Large intestine (tissue), 3 donors: Measurements from ENCODE around the gene FUT8. TPM values are rescaled to one million over a fixed set of nuclear protein-coding genes. Genes with fewer than 3 reads are reported as not detected.
"Not testable (repeated sequence)": the region's sequence is repeated elsewhere in the genome, so short reads cannot be mapped to it uniquely, and the experiment has no call there.

Source experiments
- DNase-seq, 2 donors: peaks; one replicate each; pipeline versions ENCODE4 v3.0.0 to v3.0.0-alpha.2; 2013
- H3K27ac ChIP-seq: one replicate; pipeline ENCODE4 v1.5.1; 2013; ENCODE audit warnings: low read length
- H3K27me3 ChIP-seq: 2 replicates; pipeline ENCODE4 v1.6.1; 2013; ENCODE audit warnings: low read length; ENCODE audit not compliant: control insufficient read depth, insufficient read depth
- H3K36me3 ChIP-seq: 2 replicates; pipeline ENCODE4 v1.6.1; 2013; ENCODE audit warnings: low read length; ENCODE audit not compliant: control insufficient read depth, insufficient read depth
- H3K4me1 ChIP-seq: one replicate; pipeline ENCODE4 v1.6.1; 2013; ENCODE audit warnings: low read length; ENCODE audit not compliant: control insufficient read depth, insufficient read depth
- H3K4me3 ChIP-seq: one replicate; pipeline ENCODE4 v1.5.1; 2013; ENCODE audit warnings: low read length
- H3K9me3 ChIP-seq: one replicate; pipeline ENCODE4 v1.6.1; 2013; ENCODE audit warnings: mild to moderate bottlenecking, low read depth, low read length, moderate library complexity; ENCODE audit not compliant: control insufficient read depth
- WGBS: methylation state at CpG from one replicate; pipeline ENCODE4 v1.1.5; 2013; ENCODE audit warnings: low lambda C conversion rate; ENCODE audit not compliant: insufficient coverage; 5-methylcytosine and 5-hydroxymethylcytosine counted together
- polyA plus RNA-seq: library from polyadenylated mRNA; unstranded; fragments of 120-200 nt; gene quantifications from one replicate; pipeline ENCODE4 v1.2.1, GENCODE V29; 2013

Gene FUT8
- polyA plus RNA-seq, 1 donor, result 53.7 TPM

DNA sequence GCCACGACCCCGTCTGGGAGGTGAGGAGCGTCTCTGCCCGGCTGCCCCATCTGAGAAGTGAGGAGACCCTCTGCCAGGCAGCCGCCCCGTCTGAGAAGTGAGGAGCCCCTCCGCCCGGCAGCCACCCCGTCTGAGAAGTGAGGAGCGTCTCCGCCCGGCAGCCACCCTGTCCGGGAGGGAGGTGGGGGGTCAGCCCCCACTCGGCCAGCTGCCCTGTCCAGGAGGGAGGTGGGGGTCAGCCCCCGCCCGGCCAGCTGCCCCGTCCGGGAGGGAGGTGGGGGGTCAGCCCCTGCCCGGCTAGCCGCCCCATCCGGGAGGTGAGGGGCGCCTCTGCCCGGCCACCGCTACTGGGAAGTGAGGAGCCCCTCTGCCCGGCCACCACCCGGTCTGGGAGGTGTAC, 221.1 kb downstream of the FUT8 start:
- DNase-seq, H3K27ac ChIP-seq, H3K4me3 ChIP-seq, H3K4me1 ChIP-seq, H3K27me3 ChIP-seq: not testable (repeated sequence)
- no CpG with 5 or more reads among the region's 26 CpGs for WGBS
- Histone ChIP-seq H3K36me3 (peaks cover 11% of the 10 kb centered on the region), H3K9me3 (peaks cover 11% of the 10 kb centered on the region)

DNA sequence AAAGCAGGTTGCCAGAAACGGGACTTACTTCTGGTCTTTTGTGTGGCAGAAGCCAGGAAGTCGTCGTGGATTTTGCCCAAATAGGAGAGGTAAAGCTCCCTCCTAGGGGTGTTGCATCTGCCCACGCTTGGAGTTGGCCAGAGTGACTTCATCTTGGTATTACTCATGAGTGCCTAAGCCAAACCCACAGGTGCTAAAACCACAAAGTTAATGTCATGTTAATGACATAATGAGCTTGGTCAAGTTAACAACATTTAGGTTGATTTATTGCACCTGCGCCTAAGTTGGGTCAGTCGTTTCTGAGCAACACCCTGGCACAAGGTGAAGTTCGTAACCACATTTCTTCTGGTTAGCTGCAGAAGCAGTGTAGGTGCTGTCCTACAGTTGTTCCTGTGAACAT, 225.2 kb downstream of the FUT8 start:
- peaks cover 11% of the 10 kb centered on the region for H3K9me3 ChIP-seq
- H3K4me3 ChIP-seq, result no peak overlapping the region
- no peak overlapping the region for H3K27ac ChIP-seq
- no peaks in the 10 kb centered on the region for H3K4me1 ChIP-seq
- no peaks in the 10 kb centered on the region for H3K27me3 ChIP-seq
- no peak for DNase-seq
- WGBS, result no CpG with 5 or more reads among the region's 7 CpGs
- peaks cover 3% of the 10 kb centered on the region for H3K36me3 ChIP-seq

DNA sequence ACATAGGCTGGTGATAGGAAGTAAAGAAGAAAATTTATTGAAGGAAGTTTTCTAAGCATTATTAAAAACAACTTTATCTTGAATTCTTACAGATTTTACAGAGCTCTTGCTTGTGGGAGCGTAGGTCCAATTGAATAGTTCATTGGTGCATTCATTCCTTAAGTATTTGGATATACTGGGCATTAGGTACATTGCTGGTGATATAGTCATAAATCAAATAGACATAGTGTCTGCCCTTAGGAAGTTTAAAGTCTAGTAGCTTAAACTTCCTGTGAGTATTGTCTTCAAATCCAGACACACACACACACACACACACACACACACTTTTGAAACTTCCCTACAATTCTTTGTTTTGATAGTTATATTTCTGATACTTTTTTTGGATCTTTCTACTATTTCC, 226.7 kb downstream of the FUT8 start:
- H3K4me1 ChIP-seq, result no peaks in the 10 kb centered on the region
- no peak overlapping the region for H3K4me3 ChIP-seq
- H3K9me3 ChIP-seq, result peaks cover 4% of the 10 kb centered on the region
- H3K27ac ChIP-seq, result no peak overlapping the region
- no peak for DNase-seq
- H3K36me3 ChIP-seq, result peaks cover 3% of the 10 kb centered on the region
- 100% methylated on average over 1 of the region's 1 CpG for WGBS
- no peaks in the 10 kb centered on the region for H3K27me3 ChIP-seq

DNA sequence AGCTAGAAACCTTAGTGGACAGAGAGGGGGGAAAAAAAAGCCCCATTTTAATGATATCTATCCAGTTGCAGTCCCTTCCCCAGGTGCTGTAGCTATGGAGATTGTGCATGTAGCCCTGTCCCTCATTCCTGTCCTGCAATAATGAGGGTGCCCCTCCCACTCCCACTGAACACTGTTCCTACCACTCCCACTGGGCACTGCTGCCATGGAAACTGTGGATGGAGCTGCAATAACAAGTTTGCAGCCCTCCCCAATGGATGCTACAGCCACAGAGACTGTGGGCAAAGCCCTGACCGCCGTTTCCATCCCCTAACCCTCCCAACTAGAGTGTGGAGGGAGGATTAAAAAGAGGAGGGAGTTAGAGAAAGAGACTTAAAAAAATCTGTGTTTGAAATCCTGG, 238.3 kb downstream of the FUT8 start:
- Histone ChIP-seq H3K4me3 (no peak overlapping the region), H3K27me3 (no peaks in the 10 kb centered on the region), H3K27ac (no peak overlapping the region), H3K9me3 (peaks cover 9% of the 10 kb centered on the region), H3K36me3 (peaks cover 3% of the 10 kb centered on the region), H3K4me1 (no peaks in the 10 kb centered on the region)
- DNase-seq, result no peak
- no CpG with 5 or more reads among the region's 2 CpGs for WGBS

DNA sequence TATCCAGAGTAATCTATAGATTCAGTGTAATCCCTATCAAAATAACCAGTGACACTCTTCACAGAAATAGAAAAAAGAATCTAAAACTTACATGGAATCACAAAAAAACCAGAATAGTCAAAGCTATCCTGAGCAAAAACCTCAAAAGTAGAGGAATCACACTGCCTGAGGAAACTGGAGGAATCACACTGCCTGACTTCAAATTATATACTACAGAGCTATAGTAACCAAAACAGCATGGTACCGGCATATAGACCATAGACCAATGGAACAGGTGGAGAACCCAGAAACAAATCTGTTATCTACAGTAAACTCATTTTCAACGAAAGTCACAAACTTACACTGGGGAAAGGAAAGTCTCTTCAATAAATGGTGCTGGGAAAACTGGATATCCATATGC, 244.0 kb downstream of the FUT8 start:
- no CpG with 5 or more reads among the region's 2 CpGs for WGBS
- Histone ChIP-seq H3K9me3 (peaks cover 9% of the 10 kb centered on the region), H3K27me3 (no peaks in the 10 kb centered on the region), H3K36me3 (no peaks in the 10 kb centered on the region), H3K27ac (no peak overlapping the region), H3K4me3 (no peak overlapping the region), H3K4me1 (no peaks in the 10 kb centered on the region)
- no peak for DNase-seq

DNA sequence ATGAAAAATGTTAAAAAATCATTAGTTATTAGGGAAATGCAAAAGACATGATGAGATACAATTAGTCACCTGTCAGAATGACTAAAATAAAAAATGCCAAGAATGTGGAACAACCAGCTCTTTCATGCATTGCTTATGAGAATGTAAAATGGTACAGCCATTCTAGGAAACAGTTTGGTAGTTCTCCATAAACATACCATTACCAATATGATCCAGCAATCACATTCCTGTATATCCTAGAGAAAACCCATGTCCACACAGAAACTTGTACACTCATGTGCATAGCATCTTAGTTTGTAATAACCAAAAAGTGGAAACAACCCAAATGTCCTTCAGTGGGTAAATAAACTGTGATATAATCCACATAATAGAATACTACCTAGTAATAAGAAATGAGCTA, 245.7 kb downstream of the FUT8 start:
- Histone ChIP-seq H3K9me3 (peaks cover 9% of the 10 kb centered on the region), H3K4me1 (no peaks in the 10 kb centered on the region), H3K27ac (no peak overlapping the region), H3K27me3 (no peaks in the 10 kb centered on the region), H3K36me3 (no peaks in the 10 kb centered on the region), H3K4me3 (no peak overlapping the region)
- DNase-seq, result no peak

DNA sequence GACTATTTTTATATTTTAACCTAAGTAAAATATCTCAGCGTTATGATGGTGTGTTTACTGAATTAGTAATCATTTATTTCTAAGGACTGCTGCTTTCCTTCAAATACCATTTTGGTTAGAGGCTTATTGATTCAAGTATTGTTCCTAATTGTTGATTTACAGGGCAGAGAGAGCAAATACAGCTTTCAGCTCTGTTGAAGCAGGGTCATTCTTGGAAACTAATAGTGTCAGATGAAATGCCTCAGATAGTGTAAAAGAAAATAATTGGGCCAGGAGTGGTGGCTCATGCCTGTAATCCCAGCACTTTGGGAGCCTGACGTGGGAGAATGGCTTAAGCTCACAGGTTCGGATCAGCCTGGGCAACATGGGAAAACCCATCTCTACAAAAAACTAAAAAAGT, 249.3 kb downstream of the FUT8 start:
- Histone ChIP-seq H3K4me1 (no peaks in the 10 kb centered on the region), H3K36me3 (no peaks in the 10 kb centered on the region), H3K4me3 (no peak overlapping the region), H3K9me3 (no peaks in the 10 kb centered on the region), H3K27ac (no peak overlapping the region), H3K27me3 (no peaks in the 10 kb centered on the region)
- WGBS, result 60% methylated on average over 1 of the region's 3 CpGs
- DNase-seq, result no peak

DNA sequence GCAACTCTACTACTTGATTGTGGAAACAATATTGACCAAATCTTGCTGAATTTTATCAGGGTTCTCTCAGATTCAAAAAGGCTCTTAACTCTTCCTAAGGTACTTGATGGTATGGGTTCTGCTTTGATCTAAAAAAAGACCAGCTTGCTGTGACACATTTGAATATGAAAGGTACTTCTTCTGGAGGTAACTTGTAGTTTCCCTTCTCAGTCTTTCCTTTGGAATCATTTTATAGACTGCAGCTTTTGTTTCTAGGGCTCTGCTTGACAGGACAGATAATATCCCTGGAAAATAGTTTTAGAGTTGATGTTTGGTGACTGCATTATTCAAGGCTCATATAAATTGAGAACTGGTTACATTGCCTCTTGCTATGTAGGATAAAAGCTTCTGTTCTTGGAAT, 251.9 kb downstream of the FUT8 start:
- Histone ChIP-seq H3K27ac (no peak overlapping the region), H3K9me3 (no peaks in the 10 kb centered on the region), H3K27me3 (no peaks in the 10 kb centered on the region), H3K4me3 (no peak overlapping the region), H3K4me1 (no peaks in the 10 kb centered on the region), H3K36me3 (peaks cover 3% of the 10 kb centered on the region)
- no peak for DNase-seq

DNA sequence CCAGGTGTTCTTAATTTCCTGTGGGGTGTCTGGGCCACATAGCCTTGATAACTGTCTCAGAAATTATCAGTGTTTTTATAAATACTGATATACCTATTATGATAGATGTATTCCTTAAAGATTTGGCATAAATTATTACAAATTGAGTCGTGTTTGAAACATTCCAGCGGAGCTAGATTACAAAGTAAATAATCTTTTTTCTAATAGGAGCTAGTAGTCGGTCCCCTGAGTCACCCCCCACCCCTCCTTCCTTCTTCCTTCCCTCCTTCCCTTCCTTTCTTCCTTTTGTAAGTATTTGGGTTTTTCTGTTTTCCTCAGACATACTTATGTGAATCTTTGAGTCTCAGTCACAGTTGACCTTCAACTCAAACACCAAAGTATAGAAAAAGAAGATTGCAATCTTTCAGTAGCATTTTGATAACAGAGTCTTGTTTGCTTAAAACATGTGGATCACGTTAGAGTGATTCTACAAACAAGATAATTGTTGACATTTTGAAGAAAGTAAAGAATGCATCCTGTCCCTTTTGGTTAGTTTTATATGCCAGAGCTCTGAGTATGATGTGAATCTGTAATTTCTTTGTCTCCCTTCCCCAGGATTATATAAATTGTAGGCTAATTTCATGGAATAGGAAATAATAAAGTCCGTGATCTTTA, 264.0 kb downstream of the FUT8 start:
- Histone ChIP-seq H3K4me1 (peaks cover 4% of the 10 kb centered on the region), H3K9me3 (no peaks in the 10 kb centered on the region), H3K27ac (no peak overlapping the region), H3K36me3 (peaks cover 2% of the 10 kb centered on the region), H3K4me3 (no peak overlapping the region), H3K27me3 (no peaks in the 10 kb centered on the region)
- 40% methylated on average over 3 of the region's 5 CpGs for WGBS
- DNase-seq, result no peak

DNA sequence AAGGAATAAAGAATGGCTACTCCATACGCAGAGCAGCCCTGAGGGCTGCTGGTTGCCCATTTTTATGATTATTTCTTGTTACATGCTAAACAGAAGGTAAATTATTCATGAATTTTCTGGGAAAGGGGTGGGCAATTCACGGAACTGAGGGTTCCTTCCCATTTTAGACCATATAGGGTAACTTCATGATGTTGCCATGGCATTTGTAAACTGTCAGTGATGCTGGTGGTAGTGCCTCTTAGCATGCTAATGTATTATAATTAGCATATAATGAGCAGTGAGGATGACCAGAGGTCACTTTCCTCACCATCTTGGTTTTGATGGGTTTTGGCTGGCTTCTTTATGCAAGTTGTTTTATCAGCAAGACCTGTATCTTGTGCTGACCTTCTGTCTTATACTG, 273.0 kb downstream of the FUT8 start:
- no peak for DNase-seq
- 100% methylated on average over 1 of the region's 2 CpGs for WGBS

DNA sequence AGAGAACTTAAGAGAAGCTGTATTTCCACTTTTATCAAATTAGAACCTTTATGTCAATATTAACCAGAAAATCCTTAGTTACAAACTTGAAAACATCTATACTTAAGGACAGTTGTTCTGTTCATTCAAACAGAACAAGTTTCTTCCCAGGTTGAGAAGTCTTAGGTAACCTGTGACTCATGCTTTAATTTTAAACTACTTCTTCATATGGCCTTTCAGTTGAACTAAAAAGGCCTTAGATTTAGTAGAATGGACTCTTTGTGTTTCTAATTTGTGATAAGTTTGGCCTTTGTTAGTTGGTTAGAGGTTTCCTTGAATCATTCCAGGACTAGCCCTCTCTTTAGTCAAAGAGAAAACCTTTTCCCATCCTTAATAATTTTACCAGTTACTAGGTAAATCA, 274.2 kb downstream of the FUT8 start:
- Histone ChIP-seq H3K27me3 (no peaks in the 10 kb centered on the region), H3K9me3 (peaks cover 5% of the 10 kb centered on the region), H3K36me3 (peaks cover 2% of the 10 kb centered on the region), H3K4me3 (no peak overlapping the region), H3K27ac (no peak overlapping the region), H3K4me1 (no peaks in the 10 kb centered on the region)
- DNase-seq, result no peak

More for the DNA sequence above, 273.0 kb downstream of the FUT8 start:
- no peaks in the 10 kb centered on the region for H3K27me3 ChIP-seq
- peaks cover 5% of the 10 kb centered on the region for H3K9me3 ChIP-seq
- no peaks in the 10 kb centered on the region for H3K4me1 ChIP-seq
- no peak overlapping the region for H3K4me3 ChIP-seq
- H3K27ac ChIP-seq, result no peak overlapping the region
- peaks cover 2% of the 10 kb centered on the region for H3K36me3 ChIP-seq
